Fibroblast of the aortic adventitia (primary cell): ENCODE data around the gene DGKA. TPM values are rescaled to one million over a fixed set of nuclear protein-coding genes. Genes with fewer than 3 reads are reported as not detected.
A peak's percentile ranks its signal among the peaks of the same experiment; 100 is the strongest.
"Not testable (repeated sequence)": the region's sequence is repeated elsewhere in the genome, so short reads cannot be mapped to it uniquely, and the experiment has no call there.

Experiments
- DNase-seq: peaks from one replicate; pipeline ENCODE4 v3.0.0-alpha.2; 2010; ENCODE audit warnings: low read depth
- H3K4me3 ChIP-seq: 2 replicates; pipeline ENCODE4 v1.5.1; 2011; ENCODE audit warnings: low read depth, mild to moderate bottlenecking, control low read depth, low read length, moderate library complexity
- total RNA-seq: library from RNA; depleted of rRNA; stranded (reverse); fragments of >200 nt; gene quantifications from 2 replicates; pipeline ENCODE4 v1.2.3, GENCODE V29; 2012; ENCODE audit warnings: low replicate concordance
- TF ChIP-seq, protein P1 (sequence below): IDR thresholded peaks from 2 replicates; pipeline ENCODE4 v1.5.1; 2011; ENCODE audit warnings: mild to moderate bottlenecking, low read length, control low read depth, inconsistent platforms; ENCODE audit not compliant: insufficient read depth

Gene DGKA
- total RNA-seq, 1 donor: 50.6 TPM

DNA sequence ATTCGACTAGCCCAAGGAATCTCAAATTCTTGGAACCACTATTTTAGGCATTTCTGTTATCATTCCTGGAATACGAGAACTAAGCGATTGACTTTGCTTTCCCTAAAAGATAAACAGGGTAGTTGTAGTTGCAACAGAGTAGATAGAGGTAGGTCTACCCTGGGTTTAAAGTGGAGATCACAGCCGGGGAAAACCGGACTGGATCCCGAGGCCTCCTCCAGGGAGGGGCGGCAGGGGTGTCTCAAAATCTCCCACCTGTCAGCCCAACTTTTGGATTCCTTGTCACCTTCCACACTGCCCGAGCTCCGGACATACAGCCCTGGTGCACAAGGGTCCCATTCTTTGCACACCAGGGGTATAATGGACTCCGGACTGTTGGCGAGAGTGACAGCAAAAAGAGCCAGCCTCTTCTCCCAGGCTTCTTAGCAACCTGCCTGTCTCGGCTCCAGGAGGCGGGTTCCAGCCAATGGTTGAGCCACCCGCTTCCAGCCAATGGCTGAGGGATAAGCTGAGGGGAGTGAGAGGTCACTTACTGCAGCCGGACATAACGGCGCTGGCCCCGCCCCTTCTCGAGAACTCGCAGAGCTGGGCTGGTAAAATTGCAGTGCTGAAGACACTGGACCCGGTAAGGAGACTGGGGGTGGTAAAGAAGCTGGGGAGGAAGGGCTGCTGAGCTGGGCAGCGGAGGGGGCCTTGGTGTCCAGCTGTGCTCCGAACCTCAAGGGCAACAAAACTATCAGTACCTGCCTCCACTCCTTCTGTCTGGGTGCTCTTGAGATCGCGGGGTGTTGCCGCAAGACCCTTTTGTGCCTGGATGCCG is 66.0 kb downstream of the DGKA start, which contains the start of gene SUOX:
Gene SUOX (plus strand): TSS at position 562 of the 820 bp plus-strand sequence. CDS start 4,946 bp downstream, outside the sequence.
- H3K4me3 ChIP-seq: peak within 1 kb of the TSS; percentile 98
- TF ChIP-seq, protein P1, sequence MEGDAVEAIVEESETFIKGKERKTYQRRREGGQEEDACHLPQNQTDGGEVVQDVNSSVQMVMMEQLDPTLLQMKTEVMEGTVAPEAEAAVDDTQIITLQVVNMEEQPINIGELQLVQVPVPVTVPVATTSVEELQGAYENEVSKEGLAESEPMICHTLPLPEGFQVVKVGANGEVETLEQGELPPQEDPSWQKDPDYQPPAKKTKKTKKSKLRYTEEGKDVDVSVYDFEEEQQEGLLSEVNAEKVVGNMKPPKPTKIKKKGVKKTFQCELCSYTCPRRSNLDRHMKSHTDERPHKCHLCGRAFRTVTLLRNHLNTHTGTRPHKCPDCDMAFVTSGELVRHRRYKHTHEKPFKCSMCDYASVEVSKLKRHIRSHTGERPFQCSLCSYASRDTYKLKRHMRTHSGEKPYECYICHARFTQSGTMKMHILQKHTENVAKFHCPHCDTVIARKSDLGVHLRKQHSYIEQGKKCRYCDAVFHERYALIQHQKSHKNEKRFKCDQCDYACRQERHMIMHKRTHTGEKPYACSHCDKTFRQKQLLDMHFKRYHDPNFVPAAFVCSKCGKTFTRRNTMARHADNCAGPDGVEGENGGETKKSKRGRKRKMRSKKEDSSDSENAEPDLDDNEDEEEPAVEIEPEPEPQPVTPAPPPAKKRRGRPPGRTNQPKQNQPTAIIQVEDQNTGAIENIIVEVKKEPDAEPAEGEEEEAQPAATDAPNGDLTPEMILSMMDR: no peak
- peak; percentile 96 for DNase-seq

DNA sequence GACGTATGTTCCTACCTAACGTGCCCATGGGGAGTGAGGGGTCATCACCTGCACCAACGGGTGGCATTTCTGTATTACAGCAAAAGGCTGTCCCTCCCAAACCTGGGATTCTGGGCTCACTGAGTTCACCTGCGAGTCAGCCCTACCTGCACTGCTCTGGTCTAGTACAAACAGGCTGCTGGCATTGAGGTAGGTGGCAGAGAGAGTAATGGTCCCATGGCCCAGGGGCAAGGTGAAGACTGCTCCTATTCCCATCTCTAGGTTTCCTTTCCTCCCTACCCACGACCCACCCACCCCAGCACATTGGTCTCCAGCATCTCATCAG is 66.5 kb downstream of the DGKA start:
- peak overlapping the region; percentile 98 for H3K4me3 ChIP-seq
- no peak for DNase-seq
- TF ChIP-seq, protein P1: no peak

DNA sequence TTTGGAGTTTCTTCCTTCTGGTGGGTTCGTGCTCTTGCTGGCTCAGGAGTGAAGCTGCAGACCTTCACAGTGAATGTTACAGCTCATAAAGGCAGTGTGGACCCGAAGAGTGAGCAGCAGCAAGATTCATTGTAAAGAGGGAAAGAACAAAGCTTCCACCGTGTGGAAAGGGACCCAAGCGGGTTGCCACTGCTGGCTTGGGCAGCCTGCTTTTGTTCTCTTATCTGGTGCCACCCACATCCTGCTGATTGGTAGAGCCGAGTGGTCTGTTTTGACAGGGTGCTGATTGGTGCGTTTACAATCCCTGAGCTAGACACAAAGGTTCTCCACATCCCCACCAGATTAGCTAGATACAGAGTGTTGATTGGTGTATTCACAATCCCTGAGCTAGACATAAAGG is 68.6 kb downstream of the DGKA start:
- not testable (repeated sequence) for DNase-seq, H3K4me3 ChIP-seq

DNA sequence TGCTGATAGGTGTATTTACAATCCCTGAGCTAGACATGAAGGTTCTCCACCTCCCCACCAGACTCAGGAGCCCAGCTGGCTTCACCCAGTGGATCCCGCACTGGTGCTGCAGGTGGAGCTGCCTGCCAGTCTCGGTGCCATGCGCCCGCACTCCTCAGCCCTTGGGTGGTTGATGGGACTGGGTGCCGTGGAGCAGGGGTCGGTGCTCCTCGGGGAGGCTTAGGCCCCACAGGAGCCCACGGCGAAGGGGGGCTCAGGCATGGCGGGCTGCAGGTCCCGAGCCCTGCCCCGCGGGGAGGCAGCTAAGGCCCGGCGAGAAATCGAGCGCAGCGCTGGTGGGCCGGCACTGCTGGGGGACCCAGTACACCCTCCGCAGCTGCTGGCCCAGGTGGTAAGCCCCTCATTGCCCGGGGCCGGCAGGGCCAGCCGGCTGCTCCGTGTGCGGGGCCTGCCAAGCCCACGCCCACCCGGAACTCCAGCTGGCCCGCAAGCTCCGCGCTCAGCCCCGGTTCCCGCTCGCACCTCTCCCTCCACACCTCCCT is 69.1 kb downstream of the DGKA start:
- DNase-seq, H3K4me3 ChIP-seq: not testable (repeated sequence)

DNA sequence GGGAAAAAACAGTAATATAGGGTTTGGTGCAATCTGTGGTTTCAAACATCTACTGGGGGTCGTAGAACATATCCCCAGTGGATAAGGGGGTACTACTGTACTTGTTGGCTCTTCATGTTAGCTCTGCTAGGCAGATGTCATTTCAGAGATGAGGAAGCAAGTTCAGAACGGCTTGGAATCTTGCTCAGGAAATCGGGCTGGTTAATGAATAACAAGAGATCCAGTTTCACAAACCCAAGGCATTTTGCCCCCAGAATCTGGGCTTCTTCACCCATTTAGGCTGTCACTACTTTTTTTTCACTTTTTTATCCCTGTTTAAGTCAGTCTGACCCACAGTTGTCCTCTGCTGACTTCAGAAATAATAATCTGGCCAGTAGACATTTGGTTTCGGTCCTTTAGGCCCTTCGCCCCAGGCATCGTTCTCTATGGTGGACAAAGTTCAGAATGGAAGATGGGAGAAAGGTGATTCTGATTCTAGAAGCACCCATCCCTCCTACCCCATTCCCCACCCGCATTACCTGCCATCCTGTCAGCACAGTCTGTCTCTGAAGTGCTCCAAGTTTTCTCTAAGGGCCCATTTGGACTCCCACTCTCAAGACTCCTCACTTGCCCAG is 70.6 kb downstream of the DGKA start:
- TF ChIP-seq, protein P1: no peak
- no peak overlapping the region for H3K4me3 ChIP-seq
- no peak for DNase-seq

DNA sequence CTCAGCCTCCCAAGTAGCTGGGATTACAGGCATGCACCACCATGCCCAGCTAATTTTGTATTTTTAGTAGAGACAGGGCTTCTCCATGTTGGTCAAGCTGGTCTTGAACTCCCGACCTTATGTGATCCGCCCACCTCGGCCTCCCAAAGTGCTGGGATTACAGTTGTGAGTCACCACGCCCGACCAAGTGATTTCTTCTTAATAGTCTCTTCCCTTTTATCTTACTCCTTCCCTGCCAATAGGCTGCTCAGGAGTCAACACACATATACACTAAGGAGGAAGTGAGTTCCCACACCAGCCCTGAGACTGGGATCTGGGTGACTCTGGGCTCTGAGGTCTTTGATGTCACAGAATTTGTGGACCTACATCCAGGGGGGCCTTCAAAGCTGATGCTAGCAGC is 72.4 kb downstream of the DGKA start:
- H3K4me3 ChIP-seq, DNase-seq: not testable (repeated sequence)

Other genes starting within 250 kb of the DGKA start
- gene ITGA7, start 223.3 kb upstream of the DGKA start, total RNA-seq: 13.9 and 37.6 TPM in 2 replicates
- 64.1 and 70.2 TPM in 2 replicates for gene BLOC1S1, start 215.1 kb upstream of the DGKA start, total RNA-seq
- gene RDH5, start 210.8 kb upstream of the DGKA start, total RNA-seq: 13.3 and 17.7 TPM in 2 replicates
- 2,365 and 6,536 TPM in 2 replicates for gene CD63, start 202.2 kb upstream of the DGKA start, total RNA-seq
- 2.4 and 4.7 TPM in 2 replicates for gene GDF11, start 188.0 kb upstream of the DGKA start, total RNA-seq
- 84.6 and 165 TPM in 2 replicates for gene SARNP, start 113.4 kb upstream of the DGKA start, total RNA-seq
- 7.6 and 16.9 TPM in 2 replicates for gene ORMDL2, start 113.1 kb upstream of the DGKA start, total RNA-seq
- gene DNAJC14, start 101.6 kb upstream of the DGKA start, total RNA-seq: 26.4 and 48.3 TPM in 2 replicates
- 9.7 and 11.1 TPM in 2 replicates for gene MMP19, start 88.2 kb upstream of the DGKA start, total RNA-seq
- 23.3 and 35.7 TPM in 2 replicates for gene PYM1, start 3.3 kb upstream of the DGKA start, total RNA-seq
- 0.27 and 0.82 TPM in 2 replicates for gene PMEL, start 34.9 kb downstream of the DGKA start, total RNA-seq
- gene CDK2, start 35.7 kb downstream of the DGKA start, total RNA-seq: 8.5 and 38.5 TPM in 2 replicates
- 47.8 and 75.2 TPM in 2 replicates for gene RAB5B, start 42.9 kb downstream of the DGKA start, total RNA-seq
- 20.4 and 40.4 TPM in 2 replicates for gene SUOX, start 66.1 kb downstream of the DGKA start, total RNA-seq
- gene IKZF4, start 89.9 kb downstream of the DGKA start, total RNA-seq: 0.65 and 3.4 TPM in 2 replicates
- 321 and 893 TPM in 2 replicates for gene RPS26, start 110.8 kb downstream of the DGKA start, total RNA-seq
- 1.2 and 1.5 TPM in 2 replicates for gene ERBB3, start 149.0 kb downstream of the DGKA start, total RNA-seq
- 102 and 141 TPM in 2 replicates for gene PA2G4, start 173.4 kb downstream of the DGKA start, total RNA-seq
- 2,772 and 12,570 TPM in 2 replicates for gene RPL41, start 185.5 kb downstream of the DGKA start, total RNA-seq
- gene ZC3H10, start 187.1 kb downstream of the DGKA start, total RNA-seq: 5.9 and 7.3 TPM in 2 replicates
- gene ESYT1, start 197.1 kb downstream of the DGKA start, total RNA-seq: 207 and 267 TPM in 2 replicates
- gene MYL6B, start 221.4 kb downstream of the DGKA start, total RNA-seq: 74.2 and 125 TPM in 2 replicates
- gene MYL6, start 227.2 kb downstream of the DGKA start, total RNA-seq: 1,047 and 1,209 TPM in 2 replicates